AG04450 (cell line): ENCODE results near the gene PDIA4. TPM values are rescaled to one million over a fixed set of nuclear protein-coding genes. Genes with fewer than 3 reads are reported as not detected.
"Not testable (repeated sequence)": the region's sequence is repeated elsewhere in the genome, so short reads cannot be mapped to it uniquely, and the experiment has no call there.

Source experiments
- CTCF ChIA-PET: fragments of 300-600, 350-600 bp; formaldehyde crosslinking; extraction: SDS; loops from one replicate; lab custom pipeline; 2022; ENCODE audit warnings: antibody characterized with exemption, inconsistent platforms; lab: Charles Lee
- POLR2A ChIA-PET: fragments of 350-600 bp; formaldehyde crosslinking; extraction: SDS; loops from one replicate; lab custom pipeline; 2021; ENCODE audit warnings: antibody characterized with exemption, inconsistent platforms; lab: Yijun Ruan, JAX
- DNase-seq: peaks from one replicate; pipeline ENCODE4 v3.0.0-alpha.2; 2011; ENCODE audit warnings: low read depth, low spot score
- H3K27ac ChIP-seq: one replicate; pipeline ENCODE4 v1.5.1; 2012; ENCODE audit warnings: low read depth, low read length, control low read depth
- H3K27me3 ChIP-seq: one replicate; pipeline ENCODE4 v1.6.0; 2012; ENCODE audit warnings: low read length; ENCODE audit not compliant: control insufficient read depth, insufficient read depth
- H3K4me3 ChIP-seq: 2 replicates; pipeline ENCODE4 v1.5.1; 2011; ENCODE audit warnings: mild to moderate bottlenecking, low read depth, low read length, control low read depth
- H3K9me3 ChIP-seq: 2 replicates; pipeline ENCODE4 v1.5.1; 2012; ENCODE audit warnings: low read length; ENCODE audit not compliant: control insufficient read depth, insufficient read depth
- CTCF ChIP-seq: IDR thresholded peaks from 2 replicates; pipeline ENCODE4 v1.5.1; 2011; ENCODE audit warnings: low read depth, low read length, control low read depth, inconsistent platforms
- polyA plus RNA-seq: library from polyadenylated mRNA; depleted of rRNA; stranded (reverse); fragments of >200 nt; gene quantifications from 2 replicates; pipeline ENCODE4 v1.2.3, GENCODE V29; 2011

PDIA4 gene
- polyA plus RNA-seq, 1 experiment, result 227 TPM

GRCh38 chr7:148979827-148980226, 48.5 kb downstream of the PDIA4 start:
- no peak overlapping the region for H3K4me3 ChIP-seq
- no peaks in the 10 kb centered on the region for H3K9me3 ChIP-seq
- no peak overlapping the region for H3K27ac ChIP-seq
- H3K27me3 ChIP-seq, result no peaks in the 10 kb centered on the region
- ChIA-PET POLR2A (no interaction called here), CTCF (interaction anchor here (0.7 to 1.3 kb wide), 2 partner anchors 17 to 76 kb away, joined by 3 to 4 read pairs; no protein-coding TSS in a partner anchor)
- DNase-seq, result no peak
- no peak for TF ChIP-seq CTCF

- POLR2A ChIA-PET, H3K27ac ChIP-seq, DNase-seq, H3K4me3 ChIP-seq, H3K9me3 ChIP-seq, H3K27me3 ChIP-seq: not testable (repeated sequence)
- CTCF ChIA-PET, result interaction anchor here (0.7 to 1.3 kb wide), 2 partner anchors 16 to 77 kb away, joined by 3 to 4 read pairs; no protein-coding TSS in a partner anchor
Observed at GRCh38 chr7:148979072-148979471, 49.2 kb downstream of the PDIA4 start.

GRCh38 chr7:148978091-148978490, 50.2 kb downstream of the PDIA4 start:
- no peak overlapping the region for H3K27ac ChIP-seq
- no peaks in the 10 kb centered on the region for H3K27me3 ChIP-seq
- ChIA-PET CTCF (interaction anchor here (0.8 to 1.3 kb wide), 2 partner anchors 10 to 326 kb away, joined by 3 to 6 read pairs; no protein-coding TSS in a partner anchor), POLR2A (interaction anchor here (0.7 kb wide), 1 partner anchor 469 kb away, joined by 6 read pairs; no protein-coding TSS in a partner anchor)
- no peaks in the 10 kb centered on the region for H3K9me3 ChIP-seq
- TF ChIP-seq CTCF, result no peak
- H3K4me3 ChIP-seq, result no peak overlapping the region
- DNase-seq, result no peak

GRCh38 chr7:148975896-148976295, 52.4 kb downstream of the PDIA4 start:
- no peak for DNase-seq
- Histone ChIP-seq H3K27me3 (no peaks in the 10 kb centered on the region), H3K4me3 (no peak overlapping the region), H3K9me3 (no peaks in the 10 kb centered on the region), H3K27ac (no peak overlapping the region)
- TF ChIP-seq CTCF, result no peak
- CTCF ChIA-PET, result interaction anchor here (1.1 to 1.6 kb wide), 3 partner anchors 9 to 401 kb away, joined by 4 to 9 read pairs (median 8); no protein-coding TSS in a partner anchor
- POLR2A ChIA-PET, result no interaction called here

GRCh38 chr7:148973256-148973655, 55.0 kb downstream of the PDIA4 start:
- no peak overlapping the region for H3K27ac ChIP-seq
- no peak overlapping the region for H3K4me3 ChIP-seq
- no peaks in the 10 kb centered on the region for H3K9me3 ChIP-seq
- DNase-seq, result no peak
- no peak for TF ChIP-seq CTCF
- ChIA-PET POLR2A (no interaction called here), CTCF (interaction anchor here (0.6 to 2.3 kb wide), 2 partner anchors 10 to 14 kb away, joined by 3 to 6 read pairs; no protein-coding TSS in a partner anchor)
- no peaks in the 10 kb centered on the region for H3K27me3 ChIP-seq
